Measurements from ENCODE around the gene FGF11. TPM values are rescaled to one million over a fixed set of nuclear protein-coding genes. Genes with fewer than 3 reads are reported as not detected.

Gene FGF11
- total and polyA plus RNA-seq, 2 donors (not counting 3 experiments of a cell fraction or from before 2014, with no cell fraction given) = 0.70 TPM; not detected in 1

GRCh38 chr17:7411427-7411750, 27.9 kb upstream of the FGF11 start:
- H3K27ac ChIP-seq (ENCODE audit: insufficient read depth, low read depth, low read length) = no peak overlapping the region
- intact Hi-C loops (cut with micrococcal nuclease) (no loop called here), dilution Hi-C loops (cut with MboI; ENCODE audit: extremely low pct_ligation_motif_present, low sequenced_read_pairs) (no loop called here)
- ChIA-PET POLR2A (no interaction called here), CTCF (no interaction called here)
- H3K9ac ChIP-seq (replicated peaks; ENCODE audit: extremely low read depth, insufficient read depth, low read length) = no peak overlapping the region
- H3K79me2 ChIP-seq (ENCODE audit: control insufficient read depth, insufficient read depth, low read length) = no peaks in the 10 kb centered on the region
- no peak overlapping the region for H2AFZ ChIP-seq (ENCODE audit: low read depth, low read length)
- H3K4me2 ChIP-seq (ENCODE audit: insufficient read depth, low read length) = no peak overlapping the region
- no peak for FAIRE-seq
- no peaks in the 10 kb centered on the region for H3K9me1 ChIP-seq (replicated peaks; ENCODE audit: control insufficient read depth, extremely low read depth, insufficient read depth, low read length)
- TF ChIP-seq MYC (IDR thresholded peaks at IDR 0.05; ENCODE audit: low read depth, low read length) = no peak
- no peak for TF ChIP-seq FOS (IDR thresholded peaks at IDR 0.05; ENCODE audit: borderline replicate concordance, insufficient read depth, low read length)
- no peak for TF ChIP-seq MAX (IDR thresholded peaks at IDR 0.05; ENCODE audit: insufficient read depth, insufficient read length)
- no peak for TF ChIP-seq JUN (IDR thresholded peaks at IDR 0.05; ENCODE audit: borderline replicate concordance, insufficient read depth, insufficient read length, low read depth)
- no TSS peak for BruUV-seq (replicated peaks)
- H3K27me3 ChIP-seq (ENCODE audit: control insufficient read depth in 2 of 2, insufficient read depth in 2 of 2, low read length in 2 of 2) = no peaks in the 10 kb centered on the region
- no peak for DNase-seq (ENCODE audit: low read depth, low spot score)
- H3K36me3 ChIP-seq (ENCODE audit: control insufficient read depth in 2 of 2, extremely low read depth in 1 of 2, insufficient read depth in 2 of 2, low read length in 2 of 2) = peaks cover 0 to 17% of the 10 kb centered on the region in 2 experiments
- H3K9me3 ChIP-seq (replicated peaks; ENCODE audit: control insufficient read depth, insufficient read depth, low read length) = no peaks in the 10 kb centered on the region
- no peaks in the 10 kb centered on the region for H4K20me1 ChIP-seq (replicated peaks; ENCODE audit: control insufficient read depth, extremely low read depth, insufficient read depth, low read length)
- H3K4me3 ChIP-seq (replicated peaks in 1 of 3; ENCODE audit: insufficient read depth in 1 of 3, low read depth in 1 of 3, low read length in 3 of 3) = no peak overlapping the region
- H3K4me1 ChIP-seq (ENCODE audit: control insufficient read depth, extremely low read depth, insufficient read depth, low read length) = no peaks in the 10 kb centered on the region

- no peaks in the 10 kb centered on the region for H3K27me3 ChIP-seq (ENCODE audit: control insufficient read depth in 2 of 2, insufficient read depth in 2 of 2, low read length in 2 of 2)
- H4K20me1 ChIP-seq (replicated peaks; ENCODE audit: control insufficient read depth, extremely low read depth, insufficient read depth, low read length) = no peaks in the 10 kb centered on the region
- H3K27ac ChIP-seq (ENCODE audit: insufficient read depth, low read depth, low read length) = no peak overlapping the region
- no peaks in the 10 kb centered on the region for H3K9me3 ChIP-seq (replicated peaks; ENCODE audit: control insufficient read depth, insufficient read depth, low read length)
- FAIRE-seq (no peak), DNase-seq (ENCODE audit: low read depth, low spot score) (no peak)
- no peak overlapping the region for H3K4me3 ChIP-seq (replicated peaks in 1 of 3; ENCODE audit: insufficient read depth in 1 of 3, low read depth in 1 of 3, low read length in 3 of 3)
- TF ChIP-seq MAX (IDR thresholded peaks at IDR 0.05; ENCODE audit: insufficient read depth, insufficient read length) (no peak), JUN (IDR thresholded peaks at IDR 0.05; ENCODE audit: borderline replicate concordance, insufficient read depth, insufficient read length, low read depth) (no peak), GATA2 (IDR thresholded peaks at IDR 0.05; ENCODE audit: insufficient read depth, insufficient read length, low read depth, low read length) (no peak), EZH2 (IDR thresholded peaks at IDR 0.05; ENCODE audit: borderline replicate concordance, low read depth, low read length, severe bottlenecking) (no peak), POLR2A (IDR thresholded peaks at IDR 0.05; ENCODE audit: low read depth, low read length) (no peak), CTCF (IDR thresholded peaks at IDR 0.05; ENCODE audit: extremely low read depth in 1 of 2, insufficient read depth in 1 of 2, low read depth in 1 of 2, low read length in 2 of 2) (no peak), FOS (IDR thresholded peaks at IDR 0.05; ENCODE audit: borderline replicate concordance, insufficient read depth, low read length) (no peak)
- H3K9me1 ChIP-seq (replicated peaks; ENCODE audit: control insufficient read depth, extremely low read depth, insufficient read depth, low read length) = no peaks in the 10 kb centered on the region
- no peak overlapping the region for H2AFZ ChIP-seq (ENCODE audit: low read depth, low read length)
- dilution Hi-C loops (cut with MboI; ENCODE audit: extremely low pct_ligation_motif_present, low sequenced_read_pairs) = no loop called here
- ChIA-PET CTCF (no interaction called here), POLR2A (interaction anchor here (0.5 kb wide), 1 partner anchor 196 kb away, joined by 6 read pairs; no protein-coding TSS in a partner anchor)
- no peak overlapping the region for H3K9ac ChIP-seq (replicated peaks; ENCODE audit: extremely low read depth, insufficient read depth, low read length)
- no TSS peak for BruUV-seq (replicated peaks)
- intact Hi-C loops (cut with micrococcal nuclease) = no loop called here
- H3K4me1 ChIP-seq (ENCODE audit: control insufficient read depth, extremely low read depth, insufficient read depth, low read length) = no peaks in the 10 kb centered on the region
- peaks cover 0 to 17% of the 10 kb centered on the region in 2 experiments for H3K36me3 ChIP-seq (ENCODE audit: control insufficient read depth in 2 of 2, extremely low read depth in 1 of 2, insufficient read depth in 2 of 2, low read length in 2 of 2)
- no peaks in the 10 kb centered on the region for H3K79me2 ChIP-seq (ENCODE audit: control insufficient read depth, insufficient read depth, low read length)
- no peak overlapping the region for H3K4me2 ChIP-seq (ENCODE audit: insufficient read depth, low read length)
These were observed 25.8 kb upstream of the FGF11 start for GRCh38 chr17:7413346-7413985.
